GM18517 (cell line): ENCODE data around the gene GAREM2.
A peak's percentile ranks its signal among the peaks of the same experiment; 100 is the strongest.

Source experiments
- ATAC-seq: cut with Tn5 transposase; IDR thresholded peaks from one replicate; pipeline ENCODE4 v1.9.1; 2021; ENCODE audit warnings: mild to moderate bottlenecking, moderate library complexity; ENCODE audit not compliant: unreplicated experiment

Gene GAREM2

GRCh38 chr2:26169226-26169625 lies 3.7 kb upstream of the GAREM2 start:
- no peak for ATAC-seq

GRCh38 chr2:26169681-26170414 lies 3.0 kb upstream of the GAREM2 start:
- no peak for ATAC-seq

- no peak for ATAC-seq
Measured at GRCh38 chr2:26170795-26171194, 2.1 kb upstream of the GAREM2 start.

GRCh38 chr2:26172189-26172870 lies 558 bp upstream of the GAREM2 start:
- no peak for ATAC-seq

- ATAC-seq: no peak
Measured at GRCh38 chr2:26173776-26174482, 1.0 kb downstream of the GAREM2 start.

- no peak for ATAC-seq
Measured at GRCh38 chr2:26174691-26175465, 2.0 kb downstream of the GAREM2 start.

- no peak for ATAC-seq
Measured at GRCh38 chr2:26175466-26176278, 2.8 kb downstream of the GAREM2 start.

- no peak for ATAC-seq
Measured at GRCh38 chr2:26176279-26176615, 3.4 kb downstream of the GAREM2 start.

GRCh38 chr2:26177122-26177521 lies 4.2 kb downstream of the GAREM2 start:
- no peak for ATAC-seq

- no peak for ATAC-seq
Measured at GRCh38 chr2:26178246-26178645, 5.4 kb downstream of the GAREM2 start.

GRCh38 chr2:26178746-26179436 lies 6.0 kb downstream of the GAREM2 start:
- ATAC-seq: no peak

- ATAC-seq: no peak
Measured at GRCh38 chr2:26179446-26179913, 6.6 kb downstream of the GAREM2 start.

GRCh38 chr2:26182441-26182840 lies 9.6 kb downstream of the GAREM2 start:
- ATAC-seq: no peak

- no peak for ATAC-seq
Measured at GRCh38 chr2:26182887-26183630, 10.2 kb downstream of the GAREM2 start.

- ATAC-seq: no peak
Measured at GRCh38 chr2:26184121-26184520, 11.2 kb downstream of the GAREM2 start.

GRCh38 chr2:26184555-26185303 lies 11.8 kb downstream of the GAREM2 start:
- ATAC-seq: peak; percentile 79

- no peak for ATAC-seq
Measured at GRCh38 chr2:26185304-26185928, 12.5 kb downstream of the GAREM2 start.
